ENCODE results near the gene HSP90B1.

The HSP90B1 gene

DNA sequence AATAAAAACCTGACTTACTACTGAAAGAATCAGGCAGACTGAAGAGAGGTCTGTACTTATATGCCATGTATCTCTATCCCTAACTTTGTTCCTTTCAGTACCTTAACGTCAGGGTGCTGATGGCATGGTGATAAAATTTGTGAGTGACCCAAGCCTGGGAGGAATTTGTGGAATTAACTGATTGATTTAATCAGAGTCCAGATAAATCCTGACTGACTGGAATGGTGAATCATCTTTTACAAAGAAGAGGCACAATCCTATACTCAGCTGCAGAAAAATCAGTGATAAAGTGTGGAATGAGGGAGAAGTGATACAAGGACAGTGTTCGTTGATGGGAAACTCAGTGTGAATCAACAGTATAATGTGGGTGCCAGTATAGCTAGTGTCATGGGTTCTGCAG, 39.2 kb downstream of the HSP90B1 start:
- no peak for DNase-seq (ENCODE audit: low read depth in 2 of 2, low spot score in 1 of 2)

DNA sequence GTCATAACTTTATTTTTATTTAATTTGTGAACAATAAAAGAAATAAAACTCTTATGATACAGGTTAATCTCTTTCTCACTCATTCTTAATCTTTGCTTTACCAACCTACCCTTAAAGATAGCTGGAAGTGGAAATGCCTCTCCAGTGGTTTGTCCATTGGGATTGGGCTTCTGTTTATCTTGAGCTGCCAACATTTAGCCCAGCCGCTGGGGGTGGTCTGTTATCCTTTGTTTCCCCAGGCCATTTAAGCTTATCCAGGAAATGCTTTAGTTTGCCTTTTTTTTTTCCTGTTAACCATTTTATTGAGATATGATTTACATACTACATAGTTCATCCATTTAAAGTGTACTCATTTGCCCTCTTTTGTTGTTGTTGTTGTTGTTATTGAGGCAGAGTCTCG, 43.7 kb downstream of the HSP90B1 start:
- DNase-seq (ENCODE audit: low read depth in 2 of 2, low spot score in 1 of 2): no peak

DNA sequence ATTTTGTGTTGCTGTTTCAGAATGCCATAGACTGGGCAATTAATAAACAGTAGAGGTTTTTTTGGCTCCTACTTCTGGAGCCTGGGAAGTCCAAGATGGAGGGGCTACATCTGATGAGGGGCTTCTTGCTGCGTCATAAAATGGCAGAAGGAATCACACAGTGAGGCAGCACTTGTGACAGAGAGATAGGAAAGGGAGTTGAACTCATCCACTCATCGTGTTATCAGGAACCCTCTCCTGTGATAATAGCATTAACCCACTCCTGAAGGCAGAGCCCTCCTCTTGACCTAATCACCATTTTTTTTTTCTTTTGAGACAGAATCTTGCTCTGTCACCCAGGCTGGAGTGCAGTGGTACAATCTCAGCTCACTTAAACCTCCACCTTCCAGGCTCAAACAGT, 45.2 kb downstream of the HSP90B1 start:
- DNase-seq (ENCODE audit: low read depth in 2 of 2, low spot score in 1 of 2): no peak

DNA sequence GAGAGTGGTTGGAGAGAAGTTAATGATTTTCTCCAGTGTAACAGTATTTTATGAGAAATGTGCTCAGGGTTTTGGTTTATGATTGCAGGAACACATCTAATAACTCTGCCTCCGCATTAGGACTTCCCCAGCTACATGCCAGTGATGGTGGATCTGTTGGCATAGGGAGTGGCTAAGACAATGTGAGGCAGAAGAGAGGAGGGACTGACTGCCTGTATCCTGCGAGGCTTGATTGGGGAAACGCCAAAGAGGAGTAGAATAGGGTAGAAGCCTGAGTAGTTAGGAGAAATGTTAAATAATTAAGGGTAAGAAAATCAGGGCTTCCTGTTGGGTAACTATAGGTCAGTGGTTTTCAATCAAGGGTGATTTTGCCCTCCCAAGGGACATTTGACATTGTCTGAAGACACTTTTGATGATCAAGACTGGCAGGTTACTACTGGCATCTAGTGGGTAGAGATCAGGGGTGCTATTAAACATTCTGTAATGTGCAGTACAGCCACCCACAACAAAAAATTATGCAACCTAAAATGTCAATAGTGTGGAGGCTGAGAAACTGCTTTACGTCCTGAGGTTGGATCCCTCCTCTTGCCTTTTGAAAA, 48.3 kb downstream of the HSP90B1 start:
- no peak for DNase-seq (ENCODE audit: low read depth in 2 of 2, low spot score in 1 of 2)

- DNase-seq (ENCODE audit: low read depth in 2 of 2, low spot score in 1 of 2): no peak
Observed at GRCh38 chr12:103986829-103987228, 56.6 kb downstream of the HSP90B1 start.

DNA sequence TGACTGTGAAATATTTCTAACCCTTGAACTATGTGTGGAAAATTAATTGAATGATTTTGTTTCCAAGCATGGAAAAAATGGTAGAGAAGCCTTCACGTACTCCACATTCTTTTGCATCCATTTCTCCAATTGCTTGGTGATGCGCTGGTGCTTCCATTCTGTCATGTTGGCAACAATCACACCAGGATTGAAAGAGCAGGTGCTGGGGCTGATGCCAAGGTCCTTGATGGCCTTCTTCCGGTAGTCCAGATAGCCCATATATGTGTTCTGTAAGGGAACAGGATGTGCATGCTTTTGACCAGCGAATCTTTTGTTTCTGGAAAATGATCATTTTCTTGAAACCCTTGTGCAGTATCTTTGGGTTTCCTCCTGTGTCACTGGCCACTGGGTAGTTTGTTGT, 64.0 kb downstream of the HSP90B1 start:
- DNase-seq (ENCODE audit: low read depth in 2 of 2, low spot score in 1 of 2): no peak

DNA sequence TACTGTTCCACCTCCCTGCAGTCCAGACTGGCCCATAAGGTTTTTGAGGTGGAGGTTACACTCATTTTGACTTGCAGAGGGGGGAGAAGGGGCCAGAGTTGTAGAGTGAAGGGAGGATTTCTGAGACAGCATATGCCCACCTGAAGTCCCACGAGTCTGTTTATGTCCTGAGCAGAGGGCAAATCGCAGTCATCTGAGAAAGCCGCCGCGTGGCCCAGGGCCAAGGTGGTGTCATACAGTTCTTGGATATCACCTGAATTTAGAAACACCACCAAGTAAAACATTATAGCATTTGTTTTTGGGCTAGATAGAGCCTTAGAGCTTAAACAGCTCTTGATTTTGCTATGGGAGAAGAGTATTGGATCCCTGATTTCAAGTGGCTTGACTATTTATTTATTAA, 66.4 kb downstream of the HSP90B1 start:
- no peak for DNase-seq (ENCODE audit: low read depth in 2 of 2, low spot score in 1 of 2)

DNA sequence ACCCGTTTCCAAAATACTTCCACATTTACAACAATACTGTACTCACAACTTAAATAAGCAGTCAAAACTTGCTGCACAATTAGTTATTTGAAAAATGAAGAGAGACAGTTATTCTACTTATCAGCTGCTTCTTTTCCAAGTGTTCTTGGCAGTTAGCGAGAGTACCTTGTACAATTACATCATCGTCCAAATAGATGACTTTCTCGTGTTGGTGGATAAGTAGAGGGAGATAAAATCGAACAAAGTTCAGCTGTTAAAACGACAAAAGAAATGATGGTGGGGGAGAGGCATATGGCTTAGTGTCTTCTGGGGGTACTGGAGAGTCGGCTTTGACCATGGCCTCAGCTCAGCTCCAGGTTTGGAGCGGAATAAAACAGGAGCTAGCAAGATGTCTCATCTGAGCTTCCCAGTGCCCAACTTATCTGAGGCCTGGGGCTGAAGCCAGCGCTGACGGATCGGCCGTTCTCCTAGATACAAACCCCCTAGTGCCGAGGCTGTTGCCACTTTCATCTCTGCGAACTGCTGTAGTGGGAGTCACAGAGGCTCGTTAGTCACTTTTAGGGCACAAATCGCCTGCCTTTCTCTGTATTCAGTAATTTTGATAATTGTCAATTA, 67.2 kb downstream of the HSP90B1 start:
- DNase-seq (ENCODE audit: low read depth in 2 of 2, low spot score in 1 of 2): no peak

Measured in stimulated activated CD8-positive, alpha-beta memory T cell treated with anti-CD3 and anti-CD28 coated beads, Interleukin-4, amount 100 ng/mL, for 4 hours (primary cell).